Measurements from ENCODE around the gene CCNH. TPM values are rescaled to one million over a fixed set of nuclear protein-coding genes. Genes with fewer than 3 reads are reported as not detected.

CCNH gene
- total RNA-seq, 4 donors from 2014 or later = 110 to 218 (median 146) TPM

DNA sequence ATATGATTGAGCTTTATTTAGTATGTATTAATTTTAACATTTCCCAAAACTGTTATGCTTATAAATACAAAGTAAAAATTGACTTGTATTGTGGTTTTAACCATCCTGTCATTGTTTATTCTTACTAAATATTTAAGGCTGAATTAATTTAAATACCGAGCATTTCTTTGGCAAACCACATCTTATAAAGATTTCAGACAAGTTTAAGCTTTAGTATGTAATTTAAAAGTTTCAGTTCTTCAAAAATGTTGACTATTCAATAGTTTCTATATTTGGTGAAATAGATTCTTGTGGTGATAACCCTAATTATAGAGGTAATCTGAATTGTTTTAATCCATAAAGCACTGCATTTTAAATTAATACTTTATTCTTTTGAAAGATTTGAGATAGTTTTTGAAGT, 65.5 kb downstream of the CCNH start:
- no peak for DNase-seq
- Histone ChIP-seq H3K9me3 (no peaks in the 10 kb centered on the region), H3K27ac (peak overlapping the region; percentile 50 to 76 (median 75)), H3K36me3 (no peaks in the 10 kb centered on the region), H3K27me3 (no peaks in the 10 kb centered on the region), H3K4me1 (peaks cover 7% of the 10 kb centered on the region in 2 donors), H3K4me3 (replicated peaks in 1 of 3) (no peak overlapping the region)
- intact Hi-C loops (cut with DNase I) = no loop called here
- TF ChIP-seq, protein P1, sequence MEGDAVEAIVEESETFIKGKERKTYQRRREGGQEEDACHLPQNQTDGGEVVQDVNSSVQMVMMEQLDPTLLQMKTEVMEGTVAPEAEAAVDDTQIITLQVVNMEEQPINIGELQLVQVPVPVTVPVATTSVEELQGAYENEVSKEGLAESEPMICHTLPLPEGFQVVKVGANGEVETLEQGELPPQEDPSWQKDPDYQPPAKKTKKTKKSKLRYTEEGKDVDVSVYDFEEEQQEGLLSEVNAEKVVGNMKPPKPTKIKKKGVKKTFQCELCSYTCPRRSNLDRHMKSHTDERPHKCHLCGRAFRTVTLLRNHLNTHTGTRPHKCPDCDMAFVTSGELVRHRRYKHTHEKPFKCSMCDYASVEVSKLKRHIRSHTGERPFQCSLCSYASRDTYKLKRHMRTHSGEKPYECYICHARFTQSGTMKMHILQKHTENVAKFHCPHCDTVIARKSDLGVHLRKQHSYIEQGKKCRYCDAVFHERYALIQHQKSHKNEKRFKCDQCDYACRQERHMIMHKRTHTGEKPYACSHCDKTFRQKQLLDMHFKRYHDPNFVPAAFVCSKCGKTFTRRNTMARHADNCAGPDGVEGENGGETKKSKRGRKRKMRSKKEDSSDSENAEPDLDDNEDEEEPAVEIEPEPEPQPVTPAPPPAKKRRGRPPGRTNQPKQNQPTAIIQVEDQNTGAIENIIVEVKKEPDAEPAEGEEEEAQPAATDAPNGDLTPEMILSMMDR (IDR thresholded peaks at IDR 0.05) = no peak
- TF ChIP-seq POLR2A (IDR thresholded peaks at IDR 0.05) = no peak
- 92 to 94% methylated on average over 1 of the region's 1 CpG for WGBS, 2 donors

Small RNAs within 50 kb of the gene (small RNA-seq; reads per million reads assigned to genes)
- gene RNU6-727P = not detected

Other genes starting within 250 kb of the CCNH start
- 10 to 100 TPM; 45.2 to 57.1 (median 52.8) TPM for gene RASA1, start 145.0 kb downstream of the CCNH start, total RNA-seq

All from thyroid gland (tissue), 4 donors.